ACHN (cell line): ENCODE measurements around the gene ZNF654.

Experiments used
- DNase-seq: peaks from one replicate; pipeline ENCODE4 v3.0.0-alpha.2; 2015
- in situ Hi-C: cut with HindIII; loops from 2 replicates; pipeline ENCODE4 v1.10.0; 2017; ENCODE audit warnings: low sequenced_read_pairs, low pct_ligation_motif_present, low pct_unique_long_range_greater_than_20kb

ZNF654 gene

DNA sequence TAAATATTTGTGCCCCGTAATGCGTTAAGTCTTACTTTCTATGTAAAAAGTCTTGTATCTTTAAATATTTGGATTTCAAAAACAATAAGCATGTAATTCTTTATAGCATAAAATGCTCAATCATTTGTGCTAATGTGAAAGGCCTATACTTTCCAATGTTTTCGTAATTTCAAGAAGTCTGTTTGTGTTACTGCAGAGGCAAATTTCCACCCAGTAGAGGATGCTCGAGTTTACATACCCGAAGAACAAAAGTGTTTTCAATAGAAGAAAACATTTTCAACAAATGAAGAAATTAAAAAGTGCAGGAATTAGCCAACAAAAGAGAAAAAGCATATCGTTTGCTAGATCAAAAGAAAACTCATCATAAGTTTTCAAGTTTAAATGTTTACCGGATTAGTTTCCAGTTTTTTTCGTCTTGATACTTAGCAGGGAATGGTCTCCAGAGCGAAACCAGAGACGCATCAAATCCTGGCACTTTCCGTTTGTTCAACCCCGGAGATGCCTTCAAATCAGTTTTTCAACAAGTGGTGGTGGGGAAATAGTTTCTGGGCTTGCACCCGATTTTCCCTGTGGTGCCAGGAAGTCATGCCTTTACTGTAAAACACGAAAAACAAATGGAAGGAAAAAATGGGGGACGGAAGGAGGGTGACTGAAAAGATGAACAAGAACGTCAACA is 1.3 kb upstream of the ZNF654 start:
- in situ Hi-C loops = no loop called here
- peak; percentile 6 for DNase-seq

GRCh38 chr3:88058306-88058580 is 812 bp upstream of the ZNF654 start:
- in situ Hi-C loops = no loop called here
- DNase-seq = no peak

GRCh38 chr3:88059380-88060170 is 520 bp downstream of the ZNF654 start:
- in situ Hi-C loops = no loop called here
- DNase-seq = peak; percentile 11

- no peak for DNase-seq
- in situ Hi-C loops = no loop called here
Measured at GRCh38 chr3:88061746-88062145, 2.7 kb downstream of the ZNF654 start.

- DNase-seq = no peak
- in situ Hi-C loops = no loop called here
Measured at GRCh38 chr3:88075072-88075471, 16.0 kb downstream of the ZNF654 start.

GRCh38 chr3:88075497-88075896 is 16.4 kb downstream of the ZNF654 start:
- no peak for DNase-seq
- in situ Hi-C loops = no loop called here

GRCh38 chr3:88076712-88077111 is 17.7 kb downstream of the ZNF654 start:
- in situ Hi-C loops = no loop called here
- DNase-seq = no peak

GRCh38 chr3:88078932-88079331 is 19.9 kb downstream of the ZNF654 start:
- in situ Hi-C loops = no loop called here
- no peak for DNase-seq

DNA sequence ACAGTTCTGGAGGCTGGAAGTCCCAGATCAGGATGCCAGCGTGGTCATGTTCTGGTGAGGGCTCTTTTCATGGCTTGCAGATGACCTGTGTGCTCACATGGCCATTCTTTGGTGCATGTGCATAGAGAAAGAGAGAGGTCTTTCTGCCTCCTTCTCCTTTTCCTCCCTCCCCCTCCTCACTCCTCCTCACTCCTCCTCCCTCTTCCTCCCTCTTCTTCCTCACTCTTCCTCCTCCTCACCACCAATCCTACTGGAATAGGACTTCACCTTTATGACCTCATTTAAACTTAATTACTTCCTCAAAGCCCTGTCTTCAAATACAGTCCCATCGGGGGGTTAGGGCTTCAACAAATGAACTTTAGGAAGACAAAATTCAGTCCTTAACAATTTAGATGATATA is 23.8 kb downstream of the ZNF654 start:
- in situ Hi-C loops = no loop called here
- no peak for DNase-seq

DNA sequence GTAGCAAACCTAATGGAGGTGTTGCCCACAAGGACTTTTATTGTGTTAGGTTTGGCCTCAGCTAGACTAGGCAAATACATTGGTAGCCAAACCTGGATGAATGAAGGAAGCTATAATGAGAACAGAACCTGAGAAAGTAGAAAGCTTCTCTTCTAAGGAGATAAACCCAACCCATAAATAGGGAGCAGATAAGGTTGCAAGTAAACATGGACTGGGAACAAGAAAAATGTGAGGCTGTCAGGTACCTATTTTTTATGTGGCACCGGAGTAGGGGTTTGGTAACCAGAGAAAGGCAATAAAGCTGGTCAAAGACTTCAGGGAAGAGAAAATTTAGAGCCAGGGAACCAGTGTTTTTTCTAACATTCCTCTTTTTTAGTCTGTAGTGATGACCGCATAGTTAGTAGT is 25.0 kb downstream of the ZNF654 start:
- in situ Hi-C loops = no loop called here

GRCh38 chr3:88090681-88091080 is 31.6 kb downstream of the ZNF654 start:
- no peak for DNase-seq
- in situ Hi-C loops = no loop called here

More for the DNA sequence above, 25.0 kb downstream of the ZNF654 start:
- no peak for DNase-seq

GRCh38 chr3:88092270-88092669 is 33.2 kb downstream of the ZNF654 start:
- in situ Hi-C loops = no loop called here

DNA sequence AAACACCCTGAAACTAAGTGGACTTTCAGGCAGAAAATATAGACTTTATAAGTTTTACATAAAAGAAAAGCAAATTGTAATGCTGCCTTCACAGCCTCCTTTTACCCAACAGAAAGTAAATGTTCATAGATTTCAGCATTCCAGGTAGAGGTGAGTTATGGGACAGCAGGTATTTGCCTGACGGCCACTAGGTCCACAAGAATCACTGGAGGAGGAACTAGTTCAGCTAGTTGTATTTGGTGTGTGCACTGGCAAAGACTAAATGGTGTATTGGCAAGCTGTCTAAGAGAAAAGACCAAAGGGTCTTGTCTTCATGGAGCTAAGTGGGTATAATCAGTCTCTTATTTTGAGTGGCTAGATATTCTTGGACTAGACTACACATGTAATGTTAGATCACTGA is 34.2 kb downstream of the ZNF654 start:
- in situ Hi-C loops = no loop called here
- no peak for DNase-seq

More at GRCh38 chr3:88092270-88092669, 33.2 kb downstream of the ZNF654 start:
- no peak for DNase-seq

- no peak for DNase-seq
- in situ Hi-C loops = no loop called here
Measured at GRCh38 chr3:88101142-88101541, 42.1 kb downstream of the ZNF654 start.

- in situ Hi-C loops = no loop called here
Measured at GRCh38 chr3:88105325-88105724, 46.3 kb downstream of the ZNF654 start.

DNA sequence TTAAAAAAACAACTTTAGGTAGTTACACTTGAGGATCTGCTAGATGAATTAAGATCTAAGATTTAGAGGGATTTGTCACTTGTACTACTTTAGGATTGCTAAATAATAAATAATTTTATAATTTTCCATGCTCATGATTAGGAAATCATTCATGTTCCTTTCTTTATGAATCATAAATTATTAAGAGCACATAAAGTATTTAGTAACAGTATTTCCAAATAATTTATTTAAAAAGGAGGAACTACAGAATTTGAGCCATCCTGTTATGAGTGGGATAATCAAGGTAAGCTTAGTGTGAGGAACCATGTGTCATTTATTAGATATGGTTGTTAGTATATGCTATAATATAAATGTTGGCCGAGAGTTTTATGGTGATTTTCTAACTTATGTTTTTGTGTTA is 53.2 kb downstream of the ZNF654 start:
- in situ Hi-C loops = no loop called here
- no peak for DNase-seq

More at GRCh38 chr3:88105325-88105724, 46.3 kb downstream of the ZNF654 start:
- DNase-seq = no peak

DNA sequence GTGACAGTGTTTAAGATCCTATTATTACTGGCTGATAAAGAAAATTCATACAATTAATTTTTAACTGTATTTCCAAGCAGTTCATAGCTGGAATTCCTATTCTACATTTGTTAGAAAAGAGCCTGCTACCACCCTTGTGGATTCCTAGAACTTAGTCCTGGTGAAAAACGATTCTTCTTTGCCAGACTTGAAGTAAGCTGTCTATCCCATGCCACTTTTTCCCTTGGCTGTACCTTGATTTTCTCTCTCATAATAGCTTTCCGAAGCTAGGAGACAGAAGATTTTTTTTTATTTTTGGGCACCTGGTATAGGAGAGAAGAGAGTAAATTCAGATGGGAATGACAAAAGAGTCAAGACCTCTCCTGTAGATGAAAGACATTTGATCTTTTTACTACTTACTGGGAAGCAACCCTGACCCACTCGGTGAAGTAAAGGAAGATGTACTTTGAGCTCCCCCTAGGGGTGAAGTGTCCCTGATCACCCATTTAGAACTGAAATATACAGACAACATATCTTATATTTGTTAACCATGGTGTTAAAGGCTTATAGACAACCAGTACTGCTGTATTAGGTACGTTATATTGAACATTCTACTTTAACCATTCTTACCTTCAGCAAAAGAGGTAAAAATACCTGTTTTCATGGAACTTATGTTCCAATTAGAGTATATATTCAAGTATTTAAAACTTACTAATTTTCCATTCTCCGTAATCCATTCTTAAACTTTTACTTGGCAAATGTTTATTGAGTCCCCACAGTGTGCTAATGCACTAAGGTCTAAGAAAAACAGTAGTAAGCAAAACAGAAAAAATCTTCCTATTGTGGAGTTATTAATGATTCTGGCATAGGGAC is 54.5 kb downstream of the ZNF654 start:
- DNase-seq = peak; percentile 68
- in situ Hi-C loops = no loop called here

DNA sequence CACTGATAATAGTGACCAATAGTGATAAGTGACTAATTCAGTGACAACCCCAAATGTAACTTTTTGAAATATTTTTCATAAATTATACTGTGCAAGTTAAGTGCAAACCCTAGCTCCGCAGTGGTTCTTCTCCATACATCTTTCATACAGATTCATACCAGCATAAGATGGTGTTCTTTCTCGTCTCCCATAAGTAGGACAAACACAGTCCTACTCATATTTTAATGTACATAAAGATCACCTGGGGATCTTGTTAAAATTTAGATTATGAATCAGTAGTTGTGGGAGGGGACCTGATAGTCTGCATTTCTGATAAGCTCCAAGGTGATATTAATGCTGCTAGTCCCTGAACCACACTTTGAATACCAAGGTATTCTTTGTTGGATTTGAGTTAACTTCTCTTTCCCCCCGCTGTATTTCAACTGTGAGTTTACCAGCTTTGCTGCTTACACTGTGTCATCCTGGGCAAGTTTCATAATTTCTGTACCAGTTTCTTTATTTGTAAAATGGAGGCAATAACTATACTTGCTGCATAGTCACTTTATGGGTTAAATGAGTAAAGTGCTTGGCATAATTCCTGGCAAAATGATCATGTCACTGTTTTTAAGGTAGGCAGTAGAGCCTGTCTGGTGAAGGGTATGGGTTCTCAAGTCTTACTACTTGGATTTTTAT is 56.0 kb downstream of the ZNF654 start:
- in situ Hi-C loops = no loop called here
- DNase-seq = no peak

DNA sequence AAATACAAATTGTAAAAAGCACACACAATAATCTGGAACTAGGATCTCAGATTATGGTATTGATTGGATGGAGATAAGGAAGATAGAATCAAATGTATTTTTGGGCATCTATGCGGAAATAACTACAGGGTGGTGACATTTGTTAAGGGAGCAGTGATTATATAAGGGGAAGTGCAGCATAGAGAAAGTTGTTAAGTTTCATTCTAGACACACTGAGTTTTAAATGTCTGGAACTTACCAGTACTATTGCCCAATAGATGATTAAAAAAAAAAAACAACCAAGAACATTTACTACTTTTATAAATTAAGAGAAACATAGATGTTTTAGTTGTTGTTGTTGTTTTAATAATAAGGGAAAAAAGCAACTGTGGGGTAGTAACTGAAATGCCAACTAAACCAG is 58.6 kb downstream of the ZNF654 start:
- in situ Hi-C loops = no loop called here
- DNase-seq = no peak
